HepG2 (cell line): ENCODE data around the gene MUC13. TPM values are rescaled to one million over a fixed set of nuclear protein-coding genes. Genes with fewer than 3 reads are reported as not detected.

Source experiments
- ATAC-seq: fragments of 200-7000 bp; cut with Tn5 transposase; 3 replicates; pipeline ENCODE4 v1.9.1; 2020; ENCODE audit warnings: mild to moderate bottlenecking, moderate library complexity
- BruUV-seq: library from RNA; stranded (reverse); fragments of 400-500 nt; replicated peaks from 2 replicates; lab custom pipeline; 2021; lab: Mats Ljungman, UMichigan
- CTCF ChIA-PET: fragments of 300-600 bp; formaldehyde crosslinking; extraction: SDS; loops from one replicate; lab custom pipeline; 2021; ENCODE audit warnings: low total read pairs, inconsistent platforms, low intra/inter-chr PET ratio; lab: Yijun Ruan, JAX
- POLR2A ChIA-PET: fragments of 350-600 bp; sonication (Branson Sonifier 250); formaldehyde crosslinking; loops from one replicate; lab custom pipeline; 2020; ENCODE audit warnings: antibody characterized with exemption, inconsistent platforms; lab: Yijun Ruan, JAX
- DNase-seq: peaks from one replicate; pipeline ENCODE4 v3.0.0-alpha.2; 2015; ENCODE audit warnings: low spot score
- FAIRE-seq: peaks from 3 replicates; lab custom pipeline; 2011; peaks lifted over from hg19 to GRCh38; lab: Jason Lieb, UNC
- H2AFZ ChIP-seq: one replicate; pipeline ENCODE4 v1.6.1; 2011; ENCODE audit warnings: low read length, inconsistent platforms
- H3K27ac ChIP-seq: fragments of 300-600 bp; 3 replicates; pipeline ENCODE4 v1.8.0; 2011; ENCODE audit warnings: mixed run types, mild to moderate bottlenecking, mixed read lengths, low read length, inconsistent platforms; ENCODE audit not compliant: insufficient read depth; ENCODE audit errors: extremely low read length
- H3K27me3 ChIP-seq, 2 experiments: fragments of 200-600 bp in 1 of 2; 2 replicates in 1 of 2; 3 replicates in 1 of 2; pipeline versions ENCODE4 v1.6.0 to v1.8.0; 2011; ENCODE audit warnings: low read length in 2 of 2, mild to moderate bottlenecking in 2 of 2, moderate library complexity in 2 of 2, inconsistent platforms in 1 of 2; ENCODE audit not compliant: insufficient read depth in 2 of 2, control insufficient read depth in 1 of 2
- H3K36me3 ChIP-seq, 2 experiments: fragments of 200-600 bp in 1 of 2; replicated peaks in 1 of 2; 2 replicates in 1 of 2; 3 replicates in 1 of 2; pipeline versions ENCODE4 v1.5.1 to v1.8.0; 2011; ENCODE audit warnings: low read length in 2 of 2, inconsistent platforms in 1 of 2; ENCODE audit not compliant: insufficient read depth in 2 of 2, control insufficient read depth in 1 of 2
- H3K4me1 ChIP-seq: 2 replicates; pipeline ENCODE4 v1.5.1; 2012; ENCODE audit warnings: low read length, inconsistent platforms; ENCODE audit not compliant: insufficient read depth
- H3K4me2 ChIP-seq: 2 replicates; pipeline ENCODE4 v1.6.0; 2011; ENCODE audit warnings: low read depth, low read length, inconsistent platforms
- H3K4me3 ChIP-seq, 3 experiments: fragments of 200-600 bp in 1 of 3; sonication (generic), shearing (Covaris generic) in 1 of 3; replicated peaks in 1 of 3; 2 replicates each; pipeline ENCODE4 v1.5.1; 2011 to 2016; ENCODE audit warnings: low read length in 3 of 3, inconsistent platforms in 2 of 3, low read depth in 2 of 3, mild to moderate bottlenecking in 2 of 3, control low read depth in 1 of 3, mixed read lengths in 1 of 3; ENCODE audit not compliant: insufficient read depth in 1 of 3
- H3K79me2 ChIP-seq: one replicate; pipeline ENCODE4 v1.6.1; 2011; ENCODE audit warnings: low read length, inconsistent platforms; ENCODE audit not compliant: insufficient read depth
- H3K9ac ChIP-seq: 2 replicates; pipeline ENCODE4 v1.6.0; 2011; ENCODE audit warnings: mild to moderate bottlenecking, low read depth, low read length, inconsistent platforms; ENCODE audit not compliant: insufficient read depth
- H3K9me3 ChIP-seq: 2 replicates; pipeline ENCODE4 v1.5.1; 2012; ENCODE audit warnings: mild to moderate bottlenecking, low read length
- H4K20me1 ChIP-seq: 2 replicates; pipeline ENCODE4 v1.6.0; 2011; ENCODE audit warnings: inconsistent platforms, mild to moderate bottlenecking, low read length, moderate library complexity; ENCODE audit not compliant: insufficient read depth
- AFF4 ChIP-seq: sonication (generic); formaldehyde crosslinking; IDR thresholded peaks from 2 replicates; pipeline ENCODE4 v1.4.0; 2020; ENCODE audit warnings: missing genetic modification reagents
- CBX1 ChIP-seq: IDR thresholded peaks from one replicate; pipeline ENCODE4 v1.6.1; 2016; ENCODE audit warnings: antibody characterized with exemption, low read depth
- FOXJ3 ChIP-seq: sonication (generic); formaldehyde crosslinking; IDR thresholded peaks from 2 replicates; pipeline ENCODE4 v1.4.0; 2020; ENCODE audit warnings: missing genetic modification reagents, mild to moderate bottlenecking, borderline replicate concordance
- FOXO4 ChIP-seq: sonication (generic); formaldehyde crosslinking; conservative IDR thresholded peaks from 2 replicates; pipeline ENCODE4 v1.8.1; 2023; ENCODE audit warnings: missing genetic modification reagents
- PBX2 ChIP-seq: IDR thresholded peaks from 2 replicates; pipeline ENCODE4 v1.6.1; 2016; ENCODE audit warnings: control low read depth
- PHF5A ChIP-seq: IDR thresholded peaks from one replicate; pipeline ENCODE4 v1.6.1; 2018; ENCODE audit warnings: low read depth, missing genetic modification reagents; ENCODE audit not compliant: unreplicated experiment
- PPARG ChIP-seq: conservative IDR thresholded peaks from 2 replicates; pipeline ENCODE4 v1.6.1; 2016; ENCODE audit warnings: missing biosample characterization, missing genetic modification reagents
- SIN3A ChIP-seq: IDR thresholded peaks from 2 replicates; pipeline ENCODE4 v1.6.1; 2011; ENCODE audit warnings: low read depth, mild to moderate bottlenecking, control low read depth, low read length, borderline replicate concordance
- SKI ChIP-seq: fragments of 450-650 bp; IDR thresholded peaks from one replicate; pipeline ENCODE4 v1.6.1; 2018; ENCODE audit warnings: mild to moderate bottlenecking; ENCODE audit not compliant: partially characterized antibody
- SP4 ChIP-seq: sonication (generic); formaldehyde crosslinking; IDR thresholded peaks from 2 replicates; pipeline ENCODE4 v1.8.1; 2023; ENCODE audit warnings: mild to moderate bottlenecking, missing genetic modification reagents
- SUZ12 ChIP-seq: fragments of 150-350 bp; IDR thresholded peaks from 2 replicates; pipeline ENCODE4 v1.6.1; 2014; ENCODE audit warnings: low read depth, low read length
- TFDP1 ChIP-seq: IDR thresholded peaks from 2 replicates; pipeline ENCODE4 v1.6.1; 2016; ENCODE audit warnings: missing compliant biosample characterization, missing genetic modification reagents, borderline replicate concordance
- ZBTB43 ChIP-seq: sonication (generic); formaldehyde crosslinking; conservative IDR thresholded peaks from 2 replicates; pipeline ENCODE4 v1.4.0; 2020; ENCODE audit warnings: missing genetic modification reagents
- ZNF256 ChIP-seq: sonication (generic); formaldehyde crosslinking; conservative IDR thresholded peaks from 2 replicates; pipeline ENCODE4 v1.4.0; 2020; ENCODE audit warnings: missing genetic modification reagents
- ZNF549 ChIP-seq: sonication (generic); formaldehyde crosslinking; IDR thresholded peaks from 2 replicates; pipeline ENCODE4 v1.5.0; 2020; ENCODE audit warnings: missing genetic modification reagents
- ZSCAN20 ChIP-seq: sonication (generic); formaldehyde crosslinking; IDR thresholded peaks from 2 replicates; pipeline ENCODE4 v1.4.0; 2020; ENCODE audit warnings: missing genetic modification reagents, mild to moderate bottlenecking, borderline replicate concordance
- WGBS: methylation state at CpG from one replicate; pipeline ENCODE4 v1.1.6; 2017; ENCODE audit warnings: low lambda C conversion rate; 5-methylcytosine and 5-hydroxymethylcytosine counted together
- in situ Hi-C: cut with HindIII; loops from 2 replicates; pipeline ENCODE4 v1.10.0; 2017; ENCODE audit warnings: low pct_unique_long_range_greater_than_20kb; ENCODE audit not compliant: extremely low pct_ligation_motif_present
- intact Hi-C: fragments of 100-400 bp; cut with micrococcal nuclease; formaldehyde crosslinking; loops from one replicate; pipeline ENCODE4 v1.10.0; 2022; ENCODE audit not compliant: unreplicated experiment
- polyA plus RNA-seq, 8 experiments: library from polyadenylated mRNA; depleted of rRNA in 3 of 8; stranded (reverse) in 7 of 8; unstranded in 1 of 8; fragments of >200 nt; fragmentation: Illumina TruSeq in 4 of 8; extraction: Trizol in 4 of 8; gene quantifications; 2 replicates each; pipeline versions ENCODE4 v1.2.1 to v1.2.3, GENCODE V29; 2011 to 2016; ENCODE audit warnings: low read depth in 4 of 8, missing spikeins in 1 of 8, mixed read lengths in 1 of 8; ENCODE audit not compliant: insufficient read depth in 1 of 8
- total RNA-seq, 5 experiments: library from RNA; depleted of rRNA; stranded (reverse); fragments of >200 nt; fragmentation: Illumina TruSeq; extraction: Trizol; gene quantifications; 2 replicates each; pipeline ENCODE4 v1.2.3, GENCODE V29; 2016; ENCODE audit warnings: low read depth in 1 of 5

Gene MUC13
- total and polyA plus RNA-seq, 2 of the 13 experiments (the other 11 are each of a cell fraction or from before 2014, with no cell fraction given): 0.04 to 1.2 TPM

- TF ChIP-seq TFDP1 (CRISPR knock-in tag) (no peak), PBX2 (CRISPR knock-in tag) (no peak), SP4 (CRISPR knock-in tag) (no peak), CBX1 (no peak), SIN3A (no peak), PPARG (CRISPR knock-in tag) (no peak), SUZ12 (no peak)
- TF ChIP-seq, all 625 proteins: peak for 0
Measured at GRCh38 chr3:124862006-124862405, 72.5 kb downstream of the MUC13 start (continued).

- Histone ChIP-seq H3K36me3 (peaks cover 23 to 65% of the 10 kb centered on the region in 2 experiments), H2AFZ (no peak overlapping the region), H3K27ac (no peak overlapping the region), H3K4me2 (no peak overlapping the region), H3K9ac (no peak overlapping the region), H3K9me3 (no peaks in the 10 kb centered on the region), H3K4me3 (no peak overlapping the region), H3K79me2 (peaks cover 9% of the 10 kb centered on the region), H3K4me1 (no peaks in the 10 kb centered on the region), H3K27me3 (no peaks in the 10 kb centered on the region), H4K20me1 (no peaks in the 10 kb centered on the region)
- no peak for ATAC-seq
- no peak for FAIRE-seq
- CTCF ChIA-PET: no interaction called here
- TF ChIP-seq AFF4 (CRISPR knock-in tag) (no peak), PHF5A (CRISPR knock-in tag) (no peak), ZBTB43 (CRISPR knock-in tag) (no peak), ZNF549 (CRISPR knock-in tag) (no peak), FOXJ3 (CRISPR knock-in tag) (no peak), SKI (no peak), ZSCAN20 (CRISPR knock-in tag) (no peak), FOXO4 (CRISPR knock-in tag) (no peak), ZNF256 (no peak)
- intact Hi-C loops: no loop called here
- no peak for DNase-seq
- in situ Hi-C loops: no loop called here
- POLR2A ChIA-PET: no interaction called here
- no TSS peak for BruUV-seq
- 97% methylated on average over 9 of the region's 9 CpGs for WGBS
Measured at GRCh38 chr3:124861041-124861440, 73.5 kb downstream of the MUC13 start.
